GDM1 (cell line): ENCODE measurements around the gene SLC45A1.
"Not testable (repeated sequence)": the region's sequence is repeated elsewhere in the genome, so short reads cannot be mapped to it uniquely, and the experiment has no call there.

ENCODE experiments used
- DNase-seq: peaks from one replicate; lab custom pipeline; 2025; lab: John Stamatoyannopoulos, UW

The SLC45A1 gene

GRCh38 chr1:8317647-8318381 is at the start of gene SLC45A1:
Gene SLC45A1, plus strand, starts transcription at chr1:8318114. Its CDS starts 6,216 bp downstream, at chr1:8324330.
- peak; percentile 18 for DNase-seq

GRCh38 chr1:8273036-8273435 is 44.9 kb upstream of the SLC45A1 start:
- DNase-seq, result no peak

- no peak for DNase-seq
Observed at GRCh38 chr1:8274352-8274751, 43.6 kb upstream of the SLC45A1 start.

GRCh38 chr1:8276173-8276914 is 41.6 kb upstream of the SLC45A1 start:
- no peak for DNase-seq

GRCh38 chr1:8276932-8277331 is 41.0 kb upstream of the SLC45A1 start:
- DNase-seq, result no peak

GRCh38 chr1:8278677-8279076 is 39.2 kb upstream of the SLC45A1 start:
- DNase-seq, result not testable (repeated sequence)

GRCh38 chr1:8281843-8282509 is 35.9 kb upstream of the SLC45A1 start:
- DNase-seq, result no peak

GRCh38 chr1:8283058-8283884 is 34.6 kb upstream of the SLC45A1 start:
- DNase-seq, result no peak

GRCh38 chr1:8284127-8284526 is 33.8 kb upstream of the SLC45A1 start:
- DNase-seq, result no peak

- no peak for DNase-seq
Observed at GRCh38 chr1:8285103-8285502, 32.8 kb upstream of the SLC45A1 start.

- no peak for DNase-seq
Observed at GRCh38 chr1:8285965-8286364, 31.9 kb upstream of the SLC45A1 start.

GRCh38 chr1:8293118-8293517 is 24.8 kb upstream of the SLC45A1 start:
- DNase-seq, result no peak

- DNase-seq, result no peak
Observed at GRCh38 chr1:8293641-8294169, 24.2 kb upstream of the SLC45A1 start.

- no peak for DNase-seq
Observed at GRCh38 chr1:8294170-8294697, 23.7 kb upstream of the SLC45A1 start.

- DNase-seq, result no peak
Observed at GRCh38 chr1:8297245-8297644, 20.7 kb upstream of the SLC45A1 start.

GRCh38 chr1:8299963-8300362 is 18.0 kb upstream of the SLC45A1 start:
- DNase-seq, result no peak

GRCh38 chr1:8302081-8302956 is 15.6 kb upstream of the SLC45A1 start:
- DNase-seq, result no peak

- DNase-seq, result no peak
Observed at GRCh38 chr1:8303141-8303540, 14.8 kb upstream of the SLC45A1 start.

GRCh38 chr1:8303876-8304275 is 14.0 kb upstream of the SLC45A1 start:
- DNase-seq, result no peak

GRCh38 chr1:8307628-8308027 is 10.3 kb upstream of the SLC45A1 start:
- no peak for DNase-seq
